Colon (tissue), 2 donors: ENCODE data around the gene THEM5.
"Not testable (repeated sequence)": the region's sequence is repeated elsewhere in the genome, so short reads cannot be mapped to it uniquely, and the experiment has no call there.

Experiments used
- FAIRE-seq: peaks from 2 replicates; lab custom pipeline; 2012; peaks lifted over from hg19 to GRCh38; lab: Jason Lieb, UNC
- donor health status: control.
- donor health status: control.

Gene THEM5, protein sequence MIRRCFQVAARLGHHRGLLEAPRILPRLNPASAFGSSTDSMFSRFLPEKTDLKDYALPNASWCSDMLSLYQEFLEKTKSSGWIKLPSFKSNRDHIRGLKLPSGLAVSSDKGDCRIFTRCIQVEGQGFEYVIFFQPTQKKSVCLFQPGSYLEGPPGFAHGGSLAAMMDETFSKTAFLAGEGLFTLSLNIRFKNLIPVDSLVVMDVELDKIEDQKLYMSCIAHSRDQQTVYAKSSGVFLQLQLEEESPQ

DNA sequence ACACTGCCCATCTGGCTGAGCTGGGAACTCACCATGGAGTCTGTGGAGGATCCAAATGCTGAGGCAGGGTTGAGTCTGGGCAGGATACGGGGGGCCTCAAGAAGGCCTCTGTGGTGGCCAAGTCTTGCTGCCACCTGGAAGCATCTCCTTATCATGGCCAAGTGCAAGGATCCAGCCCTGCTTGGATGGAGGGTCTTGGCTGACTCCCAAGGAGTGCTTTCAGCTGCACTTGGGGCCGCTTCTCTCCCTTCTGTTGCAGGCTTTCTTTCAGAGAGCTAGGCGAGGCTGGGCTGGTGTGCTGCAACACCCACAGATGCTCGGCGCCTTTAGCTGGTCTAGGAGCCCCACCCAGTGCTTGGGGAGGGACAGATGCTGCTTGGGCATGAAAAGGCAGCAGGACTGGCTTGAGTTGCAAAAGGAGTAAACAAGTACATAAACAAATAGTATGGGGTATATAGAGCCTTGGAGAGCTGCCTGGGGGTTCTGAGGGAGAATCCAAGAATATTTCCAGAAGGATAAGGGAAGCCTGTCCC lies at the start of gene THEM5:
THEM5 (minus strand) TSS at position 302 of the 533 bp plus-strand sequence; CDS start at position 155, 147 bp downstream.
- FAIRE-seq = no peak

GRCh38 chr1:151902858-151903257 lies 49.3 kb upstream of the THEM5 start:
- FAIRE-seq = no peak

GRCh38 chr1:151900804-151901203 lies 47.3 kb upstream of the THEM5 start:
- FAIRE-seq = not testable (repeated sequence)

- no peak for FAIRE-seq
Measured at GRCh38 chr1:151898519-151898991, 45.0 kb upstream of the THEM5 start.

GRCh38 chr1:151897991-151898431 lies 44.5 kb upstream of the THEM5 start:
- no peak for FAIRE-seq

- no peak for FAIRE-seq
Measured at GRCh38 chr1:151893176-151893924, 39.8 kb upstream of the THEM5 start.

DNA sequence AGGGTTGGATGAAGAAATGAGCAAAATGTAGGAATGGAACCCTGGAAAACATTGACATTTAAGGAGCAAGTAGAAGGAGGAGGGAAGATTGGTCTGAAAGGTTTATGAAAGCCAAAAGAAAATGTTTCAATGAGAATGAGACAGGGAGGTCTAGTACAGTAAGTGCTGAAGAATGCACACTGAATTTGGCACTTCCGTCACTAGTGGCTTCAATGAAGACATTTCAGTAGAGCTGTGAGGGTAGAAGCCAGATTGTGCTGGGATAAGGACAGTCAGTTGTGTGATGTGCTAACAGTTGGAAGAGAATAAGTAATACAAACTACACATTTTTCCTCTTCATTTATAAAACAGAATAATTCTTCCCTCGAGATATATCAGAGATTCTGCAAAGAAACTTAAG lies 38.7 kb upstream of the THEM5 start:
- FAIRE-seq = no peak

GRCh38 chr1:151891512-151891911 lies 38.0 kb upstream of the THEM5 start:
- FAIRE-seq = no peak

- no peak for FAIRE-seq
Measured at GRCh38 chr1:151888972-151889570, 35.6 kb upstream of the THEM5 start.

DNA sequence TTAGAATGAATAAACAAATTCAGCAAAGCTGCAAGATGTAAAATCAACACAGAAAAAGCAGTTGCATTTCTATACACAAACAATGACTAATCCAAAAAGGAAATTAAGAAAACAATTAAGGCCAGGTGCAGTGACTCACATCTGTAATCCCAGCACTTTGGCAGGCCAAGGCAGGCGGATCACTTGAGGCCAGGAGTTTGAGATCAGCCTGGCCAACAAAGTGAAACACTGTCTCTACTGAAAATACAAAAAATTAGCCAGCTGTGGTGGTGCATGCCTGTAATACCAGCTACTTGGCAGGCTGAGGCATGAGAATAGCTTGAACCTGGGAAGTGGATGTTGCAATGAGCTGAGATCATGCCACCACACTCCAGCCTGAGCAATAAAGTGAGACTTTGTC lies 33.5 kb upstream of the THEM5 start:
- no peak for FAIRE-seq

DNA sequence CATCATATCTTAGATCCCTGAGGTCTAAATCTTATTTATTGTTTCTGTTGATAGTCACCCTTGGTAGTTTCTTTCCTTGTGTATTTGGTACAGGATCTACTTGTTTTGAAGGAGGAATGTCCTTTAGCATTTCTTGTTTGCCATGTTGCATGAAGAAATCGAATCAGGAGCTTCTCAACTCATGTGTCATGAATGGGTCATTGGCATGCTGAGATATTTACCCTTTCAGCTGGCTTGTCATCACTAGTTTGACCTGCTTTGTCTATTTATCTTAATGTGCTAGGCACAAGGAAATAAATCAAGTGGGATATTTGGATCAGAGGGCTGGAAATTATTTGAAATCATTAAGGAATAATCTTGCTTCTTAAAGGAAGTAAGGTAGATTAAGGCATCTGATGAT lies 32.0 kb upstream of the THEM5 start:
- FAIRE-seq = no peak

DNA sequence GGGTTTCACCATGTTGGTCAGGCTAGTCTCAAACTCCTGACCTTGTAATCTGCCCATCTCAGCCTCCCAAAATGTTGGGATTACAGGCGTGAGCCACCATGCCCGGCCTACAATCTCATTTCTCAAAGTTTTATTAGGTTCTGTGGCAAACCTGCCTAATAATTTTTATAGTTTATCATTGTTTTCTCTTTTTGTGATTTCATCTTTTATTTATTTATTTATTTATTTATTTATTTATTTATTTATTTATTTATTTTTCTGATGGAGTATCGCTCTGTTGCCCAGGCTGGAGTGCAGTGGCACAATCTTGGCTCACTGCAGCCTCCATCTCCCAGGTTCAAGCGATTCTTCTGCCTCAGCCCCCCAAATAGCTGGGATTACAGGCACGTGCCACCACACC lies 31.4 kb upstream of the THEM5 start:
- FAIRE-seq = not testable (repeated sequence)

DNA sequence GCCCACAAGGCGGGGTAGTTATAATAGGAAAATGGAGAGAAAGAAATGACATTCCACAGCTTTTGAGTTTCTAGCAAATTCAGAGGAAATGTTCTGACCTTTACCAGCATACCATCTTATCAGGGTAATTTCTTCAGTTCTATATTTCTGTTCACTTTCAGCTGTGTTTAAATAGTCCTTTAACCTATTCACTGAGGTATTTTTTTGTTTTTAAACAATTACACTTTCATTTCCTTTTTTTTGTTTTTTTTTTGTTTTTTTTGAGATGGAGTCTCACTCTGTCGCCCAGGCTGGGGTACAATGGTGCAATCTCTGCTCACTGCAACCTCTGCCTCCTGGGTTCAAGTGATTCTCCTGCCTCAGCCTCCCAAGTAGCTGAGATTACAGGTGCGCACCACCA lies 30.9 kb upstream of the THEM5 start:
- not testable (repeated sequence) for FAIRE-seq

- FAIRE-seq = not testable (repeated sequence)
Measured at GRCh38 chr1:151883898-151884297, 30.4 kb upstream of the THEM5 start.

DNA sequence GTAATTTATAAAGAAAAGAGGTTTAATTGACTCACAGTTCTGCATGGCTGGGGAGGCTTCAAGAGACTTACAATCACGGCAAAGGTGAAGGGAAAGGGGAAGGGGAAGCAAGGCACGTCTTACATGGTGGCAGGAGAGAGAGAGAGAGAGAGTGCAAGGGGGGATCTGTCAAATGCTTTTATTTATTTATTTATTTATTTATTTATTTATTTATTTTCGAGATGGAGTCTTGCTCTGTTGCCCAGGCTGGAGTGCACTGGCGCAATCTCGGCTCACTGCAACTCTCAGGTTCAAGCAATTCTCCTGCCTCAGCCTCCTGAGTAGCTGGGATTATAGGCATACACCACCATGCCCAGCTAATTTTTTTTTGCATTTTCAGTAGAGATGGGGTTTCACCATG lies 29.4 kb upstream of the THEM5 start:
- FAIRE-seq = not testable (repeated sequence)

DNA sequence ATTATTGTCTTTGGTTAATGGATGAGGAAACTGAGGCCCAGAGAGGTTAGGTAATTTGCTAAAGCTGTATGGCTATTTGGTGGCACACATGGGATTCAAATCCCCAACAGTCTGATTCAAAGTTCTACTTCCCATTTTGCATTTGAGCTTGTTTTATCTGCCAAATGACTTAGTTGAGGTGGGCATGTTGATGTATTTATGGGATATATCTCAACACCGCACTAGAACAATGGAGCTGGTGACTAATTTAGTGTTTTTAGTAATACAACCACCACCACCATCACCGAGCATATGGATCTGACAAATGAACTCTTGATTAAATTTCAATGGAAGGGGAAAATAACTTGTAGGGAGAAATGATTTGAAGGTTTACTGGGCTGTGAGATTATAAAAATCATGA lies 29.0 kb upstream of the THEM5 start:
- no peak for FAIRE-seq

DNA sequence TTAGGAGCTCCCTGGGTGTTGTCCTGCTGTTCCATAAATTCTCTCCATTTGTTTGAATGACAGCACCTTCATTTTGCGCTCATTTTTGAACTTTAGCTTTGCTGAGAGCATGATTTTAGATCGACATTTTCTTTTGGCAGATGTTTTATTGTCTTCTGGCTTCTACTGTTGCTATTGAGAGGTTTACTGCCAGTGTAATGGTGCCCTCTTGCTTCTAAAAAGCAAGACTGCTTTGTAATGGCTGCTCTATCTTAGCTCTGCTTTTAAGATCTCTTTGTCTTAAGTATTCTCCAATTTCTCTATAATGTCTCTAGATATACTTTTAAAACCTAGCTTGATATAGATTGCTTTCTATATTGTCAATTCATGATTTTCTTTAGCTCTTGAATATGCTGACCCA lies 28.0 kb upstream of the THEM5 start:
- no peak for FAIRE-seq

GRCh38 chr1:151875419-151876097 lies 22.0 kb upstream of the THEM5 start:
- no peak for FAIRE-seq

DNA sequence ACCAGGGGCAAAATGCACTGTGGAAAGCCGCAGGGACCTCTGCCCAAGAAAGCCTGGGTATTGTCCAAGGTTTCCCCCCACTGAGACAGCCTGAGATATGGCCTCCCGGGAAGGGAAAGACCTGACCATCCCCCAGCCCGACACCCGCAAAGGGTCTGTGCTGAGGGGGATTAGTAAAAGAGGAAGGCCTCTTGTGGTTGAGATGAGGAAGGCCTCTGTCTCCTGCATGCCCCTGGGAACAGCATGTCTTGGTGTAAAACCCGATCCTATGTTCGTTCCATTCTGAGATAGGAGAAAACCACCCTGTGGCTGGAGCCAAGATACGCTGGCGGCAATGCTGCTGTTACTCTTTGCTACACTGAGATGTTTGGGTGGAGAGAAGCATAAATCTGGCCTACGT lies 19.3 kb upstream of the THEM5 start:
- not testable (repeated sequence) for FAIRE-seq

DNA sequence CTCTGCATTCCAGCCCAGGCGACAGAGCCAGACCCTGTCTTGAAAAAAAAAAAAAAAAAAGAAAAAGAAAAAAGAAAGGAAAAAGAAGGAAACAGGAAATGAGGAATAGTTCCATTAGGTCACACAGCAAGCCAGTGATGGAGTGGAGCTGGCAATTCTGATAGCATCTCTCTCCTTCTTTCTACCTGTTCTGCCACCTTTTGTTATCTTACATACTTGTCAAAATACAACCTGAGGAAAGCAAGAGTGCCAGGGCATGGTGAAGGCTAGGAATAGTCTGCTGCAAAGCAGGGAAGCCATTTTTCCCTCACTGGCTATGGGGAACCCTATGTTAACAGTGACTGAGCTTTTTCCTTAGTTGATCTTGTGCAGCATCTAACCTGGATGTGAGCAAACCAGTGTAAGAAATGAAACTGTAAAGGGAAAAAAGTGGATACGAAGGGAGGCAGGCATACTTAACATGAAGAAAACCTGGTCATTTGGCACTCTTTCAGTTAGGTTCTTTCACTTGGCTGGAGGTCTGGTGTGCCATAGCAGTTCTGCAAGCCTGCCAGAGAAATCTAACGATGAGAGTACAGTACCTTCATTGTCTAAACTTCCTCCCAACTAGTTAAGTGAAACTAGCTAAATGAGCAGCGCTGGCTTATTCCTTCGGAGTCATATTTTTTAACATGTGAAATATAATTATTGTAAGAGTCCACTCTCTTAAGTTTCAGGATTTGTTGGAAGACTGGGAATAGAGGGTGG lies 17.9 kb upstream of the THEM5 start:
- FAIRE-seq = no peak

GRCh38 chr1:151868486-151868885 lies 15.0 kb upstream of the THEM5 start:
- FAIRE-seq = no peak
